WTC11 (cell line): ENCODE measurements around the gene FITM1.

Experiments
- ATF1 ChIP-seq: sonication (generic); formaldehyde crosslinking; IDR thresholded peaks from 2 replicates; pipeline ENCODE4 v1.8.1; 2023; ENCODE audit warnings: mild to moderate bottlenecking, moderate library complexity, missing genetic modification reagents
- KAT7 ChIP-seq: sonication (generic); formaldehyde crosslinking; IDR thresholded peaks from 2 replicates; pipeline ENCODE4 v1.8.1; 2023; ENCODE audit warnings: missing genetic modification reagents, mild to moderate bottlenecking, borderline replicate concordance
- NFE2L1 ChIP-seq: sonication (generic); formaldehyde crosslinking; IDR thresholded peaks from 2 replicates; pipeline ENCODE4 v1.8.1; 2023; ENCODE audit warnings: missing genetic modification reagents
- RELA ChIP-seq: sonication (generic); formaldehyde crosslinking; IDR thresholded peaks from 2 replicates; pipeline ENCODE4 v1.8.1; 2022; ENCODE audit warnings: missing genetic modification reagents, mild to moderate bottlenecking, borderline replicate concordance
- TF ChIP-seq, protein P1 (sequence below): sonication (generic); formaldehyde crosslinking; IDR thresholded peaks from 2 replicates; pipeline ENCODE4 v1.8.1; 2022; ENCODE audit warnings: low read depth, missing genetic modification reagents, borderline replicate concordance
- TF ChIP-seq, protein P2 (sequence below): sonication (generic); formaldehyde crosslinking; IDR thresholded peaks from 2 replicates; pipeline ENCODE4 v1.8.1; 2023; ENCODE audit warnings: mild to moderate bottlenecking, missing genetic modification reagents, moderate library complexity
- TF ChIP-seq, protein P3 (sequence below): fragments of 200-600 bp; IDR thresholded peaks from 2 replicates; pipeline ENCODE4 v1.8.0; 2022; ENCODE audit warnings: antibody characterized with exemption
- TF ChIP-seq, protein P4 (sequence below): fragments of 250-450 bp; sonication (Bioruptor Pico); IDR thresholded peaks from 2 replicates; pipeline ENCODE4 v1.9.0; 2021; ENCODE audit warnings: mild to moderate bottlenecking

DNA sequence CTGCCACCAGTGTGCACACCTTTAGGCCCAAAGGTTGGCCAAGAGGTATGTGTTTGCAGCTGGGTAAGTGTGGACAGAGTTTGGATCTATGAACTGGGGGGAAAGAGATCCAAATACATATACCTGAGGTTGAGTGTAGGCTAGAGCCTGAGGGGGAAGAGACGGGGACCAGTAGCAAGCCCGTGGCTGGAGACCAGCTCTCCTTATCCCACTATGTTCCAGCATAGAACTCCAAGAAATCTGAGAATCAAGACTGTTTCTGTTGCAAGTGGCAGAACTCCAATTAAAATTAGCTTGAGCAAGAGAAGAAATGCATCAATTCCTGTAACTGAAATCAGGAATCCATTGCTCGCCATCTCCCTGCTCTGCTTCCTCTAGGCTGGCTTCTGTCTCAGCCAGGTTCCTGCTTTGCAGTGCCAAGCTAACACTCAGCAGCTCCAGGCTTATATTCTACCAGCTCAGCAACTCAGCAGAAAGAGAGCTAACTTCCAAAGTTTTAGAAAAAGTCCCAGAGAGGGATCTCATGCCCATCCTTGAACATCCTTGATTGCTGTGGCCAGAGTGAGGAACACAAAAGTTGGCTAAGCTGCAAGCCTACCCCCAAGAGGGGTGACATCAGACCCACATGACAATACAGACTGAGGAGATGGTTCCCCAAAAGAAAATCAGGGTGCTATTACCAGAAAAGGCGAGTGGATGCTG lies 37.8 kb upstream of the FITM1 start:
- TF ChIP-seq KAT7 (CRISPR knock-in tag) (no peak), ATF1 (CRISPR knock-in tag) (no peak), RELA (CRISPR knock-in tag) (no peak), NFE2L1 (no peak)
- TF ChIP-seq, protein P1, sequence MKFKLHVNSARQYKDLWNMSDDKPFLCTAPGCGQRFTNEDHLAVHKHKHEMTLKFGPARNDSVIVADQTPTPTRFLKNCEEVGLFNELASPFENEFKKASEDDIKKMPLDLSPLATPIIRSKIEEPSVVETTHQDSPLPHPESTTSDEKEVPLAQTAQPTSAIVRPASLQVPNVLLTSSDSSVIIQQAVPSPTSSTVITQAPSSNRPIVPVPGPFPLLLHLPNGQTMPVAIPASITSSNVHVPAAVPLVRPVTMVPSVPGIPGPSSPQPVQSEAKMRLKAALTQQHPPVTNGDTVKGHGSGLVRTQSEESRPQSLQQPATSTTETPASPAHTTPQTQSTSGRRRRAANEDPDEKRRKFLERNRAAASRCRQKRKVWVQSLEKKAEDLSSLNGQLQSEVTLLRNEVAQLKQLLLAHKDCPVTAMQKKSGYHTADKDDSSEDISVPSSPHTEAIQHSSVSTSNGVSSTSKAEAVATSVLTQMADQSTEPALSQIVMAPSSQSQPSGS, result no peak
- TF ChIP-seq, protein P2, sequence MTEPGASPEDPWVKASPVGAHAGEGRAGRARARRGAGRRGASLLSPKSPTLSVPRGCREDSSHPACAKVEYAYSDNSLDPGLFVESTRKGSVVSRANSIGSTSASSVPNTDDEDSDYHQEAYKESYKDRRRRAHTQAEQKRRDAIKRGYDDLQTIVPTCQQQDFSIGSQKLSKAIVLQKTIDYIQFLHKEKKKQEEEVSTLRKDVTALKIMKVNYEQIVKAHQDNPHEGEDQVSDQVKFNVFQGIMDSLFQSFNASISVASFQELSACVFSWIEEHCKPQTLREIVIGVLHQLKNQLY (CRISPR knock-in tag), result no peak
- TF ChIP-seq, protein P3, sequence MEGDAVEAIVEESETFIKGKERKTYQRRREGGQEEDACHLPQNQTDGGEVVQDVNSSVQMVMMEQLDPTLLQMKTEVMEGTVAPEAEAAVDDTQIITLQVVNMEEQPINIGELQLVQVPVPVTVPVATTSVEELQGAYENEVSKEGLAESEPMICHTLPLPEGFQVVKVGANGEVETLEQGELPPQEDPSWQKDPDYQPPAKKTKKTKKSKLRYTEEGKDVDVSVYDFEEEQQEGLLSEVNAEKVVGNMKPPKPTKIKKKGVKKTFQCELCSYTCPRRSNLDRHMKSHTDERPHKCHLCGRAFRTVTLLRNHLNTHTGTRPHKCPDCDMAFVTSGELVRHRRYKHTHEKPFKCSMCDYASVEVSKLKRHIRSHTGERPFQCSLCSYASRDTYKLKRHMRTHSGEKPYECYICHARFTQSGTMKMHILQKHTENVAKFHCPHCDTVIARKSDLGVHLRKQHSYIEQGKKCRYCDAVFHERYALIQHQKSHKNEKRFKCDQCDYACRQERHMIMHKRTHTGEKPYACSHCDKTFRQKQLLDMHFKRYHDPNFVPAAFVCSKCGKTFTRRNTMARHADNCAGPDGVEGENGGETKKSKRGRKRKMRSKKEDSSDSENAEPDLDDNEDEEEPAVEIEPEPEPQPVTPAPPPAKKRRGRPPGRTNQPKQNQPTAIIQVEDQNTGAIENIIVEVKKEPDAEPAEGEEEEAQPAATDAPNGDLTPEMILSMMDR, result no peak
- TF ChIP-seq, protein P4, sequence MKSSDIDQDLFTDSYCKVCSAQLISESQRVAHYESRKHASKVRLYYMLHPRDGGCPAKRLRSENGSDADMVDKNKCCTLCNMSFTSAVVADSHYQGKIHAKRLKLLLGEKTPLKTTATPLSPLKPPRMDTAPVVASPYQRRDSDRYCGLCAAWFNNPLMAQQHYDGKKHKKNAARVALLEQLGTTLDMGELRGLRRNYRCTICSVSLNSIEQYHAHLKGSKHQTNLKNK (CRISPR knock-in tag), result no peak
